GM19025 (cell line): ENCODE measurements around the gene ABCC1.
"Not testable (repeated sequence)": the region's sequence is repeated elsewhere in the genome, so short reads cannot be mapped to it uniquely, and the experiment has no call there.

Experiments
- ATAC-seq: cut with Tn5 transposase; IDR thresholded peaks from one replicate; pipeline ENCODE4 v1.9.1; 2021; ENCODE audit warnings: mild to moderate bottlenecking, low read depth, moderate library complexity; ENCODE audit not compliant: unreplicated experiment

Gene ABCC1

GRCh38 chr16:15942931-15943690 lies 6.3 kb upstream of the ABCC1 start:
- no peak for ATAC-seq

- no peak for ATAC-seq
Measured at GRCh38 chr16:15946257-15947044, 3.0 kb upstream of the ABCC1 start.

GRCh38 chr16:15947983-15948509 lies 1.4 kb upstream of the ABCC1 start:
- no peak for ATAC-seq

GRCh38 chr16:15948532-15949209 lies 745 bp upstream of the ABCC1 start:
- ATAC-seq: peak; percentile 23

- no peak for ATAC-seq
Measured at GRCh38 chr16:15950161-15950854, 892 bp downstream of the ABCC1 start.

GRCh38 chr16:15950869-15951268 lies 1.5 kb downstream of the ABCC1 start:
- no peak for ATAC-seq

GRCh38 chr16:15951852-15952251 lies 2.4 kb downstream of the ABCC1 start:
- ATAC-seq: no peak

GRCh38 chr16:15952265-15952711 lies 2.9 kb downstream of the ABCC1 start:
- no peak for ATAC-seq

GRCh38 chr16:15953477-15953876 lies 4.1 kb downstream of the ABCC1 start:
- no peak for ATAC-seq

- ATAC-seq: no peak
Measured at GRCh38 chr16:15953929-15954813, 4.8 kb downstream of the ABCC1 start.

- no peak for ATAC-seq
Measured at GRCh38 chr16:15954814-15955151, 5.4 kb downstream of the ABCC1 start.

GRCh38 chr16:15955425-15955824 lies 6.0 kb downstream of the ABCC1 start:
- ATAC-seq: no peak

GRCh38 chr16:15956106-15956505 lies 6.7 kb downstream of the ABCC1 start:
- not testable (repeated sequence) for ATAC-seq

- ATAC-seq: no peak
Measured at GRCh38 chr16:15958703-15959348, 9.4 kb downstream of the ABCC1 start.

- no peak for ATAC-seq
Measured at GRCh38 chr16:15960124-15960971, 10.9 kb downstream of the ABCC1 start.

GRCh38 chr16:15961060-15961511 lies 11.7 kb downstream of the ABCC1 start:
- peak; percentile 73 for ATAC-seq

GRCh38 chr16:15961571-15962090 lies 12.2 kb downstream of the ABCC1 start:
- no peak for ATAC-seq
